Left cardiac atrium (tissue), 4 donors: ENCODE measurements around the gene VWA8. TPM values are rescaled to one million over a fixed set of nuclear protein-coding genes. Genes with fewer than 3 reads are reported as not detected.
"Not testable (repeated sequence)": the region's sequence is repeated elsewhere in the genome, so short reads cannot be mapped to it uniquely, and the experiment has no call there.

Experiments
- ATAC-seq, 2 donors: fragments of 200-7000 bp; cut with Tn5 transposase; one replicate each; pipeline ENCODE4 v1.9.1; 2020; ENCODE audit warnings: mild to moderate bottlenecking in 2 of 2, moderate library complexity in 2 of 2
- DNase-seq: peaks from one replicate; pipeline ENCODE4 v3.0.0-alpha.2; 2020
- intact Hi-C, 2 donors: fragments of 100-400 bp; cut with DNase I; formaldehyde crosslinking; loops; one replicate each; pipeline versions ENCODE4 v1.14.1 to v1.15.1; 2022 to 2023
- total RNA-seq, 2 donors: library from RNA; stranded (reverse); fragmentation: NEBNext Ultra II Directional; extraction: Animal tissue kit (Norgen Biotek cat#: 25700); gene quantifications; one replicate each; pipeline ENCODE4 v1.2.1, GENCODE V29; 2021
- donor health status: DM: no; HTN: yes; CAD: no.
- donor health status: DM: no; HTN: yes; CAD: no; lungs with severe emphysema.
- donor health status: DM: yes; HTN: yes; CAD: no.
- donor health status: Dilated cardiomyopathy.

The VWA8 gene
- total RNA-seq, 2 donors from 2014 or later: 28.2 to 29.9 TPM

DNA sequence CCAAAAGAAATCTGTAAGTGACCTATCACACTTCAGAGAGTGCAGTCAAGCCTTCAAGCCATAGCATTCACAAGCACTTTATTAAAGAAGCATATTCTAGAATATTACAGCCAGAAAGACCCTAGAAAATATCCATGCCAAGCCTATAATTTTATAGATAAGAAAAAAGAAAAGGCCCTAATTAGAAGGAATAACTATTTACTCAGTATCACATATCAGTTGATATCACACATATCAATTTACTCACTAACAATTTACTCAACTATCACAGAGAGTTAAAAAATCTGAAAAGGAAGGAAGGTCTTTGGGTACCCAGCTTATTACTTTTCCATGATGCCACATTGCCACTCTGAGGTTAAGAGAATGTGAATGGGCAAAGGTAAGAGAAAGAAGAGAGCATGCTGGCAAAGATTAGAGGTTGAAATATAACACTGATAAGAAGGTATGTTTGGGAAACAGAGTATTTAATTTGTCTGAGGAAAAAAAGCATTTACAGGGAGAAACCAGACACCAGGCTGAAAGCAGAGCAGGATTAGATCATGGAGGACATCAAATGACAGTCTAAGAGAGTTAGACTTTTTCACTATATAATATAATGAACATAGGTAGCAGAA is 186.2 kb downstream of the VWA8 start:
- ATAC-seq: no peak

DNA sequence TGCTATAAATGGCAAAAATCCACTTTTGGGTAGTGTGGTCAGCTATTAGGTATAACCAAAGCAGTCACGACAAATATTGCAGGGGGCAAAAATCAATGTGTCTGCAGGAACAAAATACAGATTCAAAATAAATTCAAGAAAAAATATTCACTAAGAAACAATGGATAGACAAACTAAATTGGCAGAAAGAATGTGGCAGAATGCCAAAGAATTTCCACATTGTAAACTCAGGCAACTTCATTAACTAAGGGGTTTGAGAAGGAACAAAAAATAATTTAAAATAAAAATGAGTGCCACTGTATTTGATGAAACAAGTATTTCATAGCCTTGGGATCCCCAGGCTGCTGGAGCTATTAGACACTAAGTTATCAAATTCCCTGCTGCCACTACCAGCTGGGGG is 193.1 kb downstream of the VWA8 start:
- no peak for DNase-seq
- intact Hi-C loops: no loop called here
- no peak for ATAC-seq

More for the DNA sequence above, 186.2 kb downstream of the VWA8 start:
- intact Hi-C loops: no loop called here
- no peak for DNase-seq

- no peak for ATAC-seq
- DNase-seq: no peak
- intact Hi-C loops: no loop called here
These were observed 194.5 kb downstream of the VWA8 start for GRCh38 chr13:41766439-41766838.

GRCh38 chr13:41765813-41766212 is 195.1 kb downstream of the VWA8 start:
- intact Hi-C loops: no loop called here
- DNase-seq: no peak
- ATAC-seq: no peak

- DNase-seq (no peak), ATAC-seq (no peak)
- intact Hi-C loops: no loop called here
These were observed 195.9 kb downstream of the VWA8 start for GRCh38 chr13:41765020-41765419.

DNA sequence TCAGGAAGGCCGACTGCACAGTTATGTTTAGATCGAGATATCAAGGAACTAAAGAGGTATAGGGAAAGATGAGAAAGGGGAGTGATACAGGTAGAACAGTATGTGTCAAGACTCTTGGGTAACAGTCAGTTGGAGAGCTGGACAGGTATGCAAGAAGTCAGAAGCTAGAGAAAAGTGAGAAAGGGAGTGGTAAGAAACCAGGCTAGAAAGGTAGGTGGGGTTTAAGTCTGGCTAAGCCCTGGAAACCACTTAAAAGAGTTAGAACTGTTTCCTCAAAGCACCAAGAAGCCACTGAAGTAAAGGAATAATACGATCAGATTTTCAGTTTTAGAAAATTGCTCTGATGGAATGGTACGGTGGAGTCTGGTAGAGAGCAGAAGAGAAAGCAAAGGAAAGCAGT is 196.4 kb downstream of the VWA8 start:
- intact Hi-C loops: no loop called here
- DNase-seq (no peak), ATAC-seq (no peak)

DNA sequence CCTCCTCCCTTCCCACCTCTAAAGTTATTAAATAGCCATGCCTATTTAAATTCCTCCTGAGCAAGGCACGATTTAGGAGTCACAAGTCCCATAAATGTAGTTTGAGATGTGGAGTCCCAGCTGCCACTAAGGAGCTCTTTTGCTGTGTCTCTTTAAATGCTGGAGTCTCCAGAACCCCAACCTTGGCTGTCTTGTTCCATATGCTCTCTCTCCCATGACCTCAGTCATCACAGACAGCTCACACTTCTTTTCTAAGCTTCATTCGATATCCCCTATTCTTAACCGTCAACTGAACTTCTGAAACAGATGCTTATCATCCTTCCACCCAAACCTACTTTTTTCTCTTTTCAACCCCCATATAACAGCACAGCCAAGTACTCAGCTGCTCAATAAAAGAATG is 197.1 kb downstream of the VWA8 start:
- DNase-seq: no peak
- intact Hi-C loops: no loop called here
- no peak for ATAC-seq

GRCh38 chr13:41762796-41763195 is 198.1 kb downstream of the VWA8 start:
- DNase-seq (no peak), ATAC-seq (no peak)
- intact Hi-C loops: no loop called here

GRCh38 chr13:41756198-41756880 is 204.6 kb downstream of the VWA8 start:
- DNase-seq: no peak
- intact Hi-C loops: no loop called here

GRCh38 chr13:41751734-41752445 is 209.0 kb downstream of the VWA8 start:
- intact Hi-C loops: no loop called here
- ATAC-seq (no peak), DNase-seq (no peak)

More at GRCh38 chr13:41756198-41756880, 204.6 kb downstream of the VWA8 start:
- no peak for ATAC-seq

GRCh38 chr13:41751277-41751676 is 209.6 kb downstream of the VWA8 start:
- intact Hi-C loops: no loop called here
- peak; percentile 97 to 99 for ATAC-seq

GRCh38 chr13:41746259-41746658 is 214.7 kb downstream of the VWA8 start:
- intact Hi-C loops: no loop called here
- ATAC-seq: no peak
- no peak for DNase-seq

More at GRCh38 chr13:41751277-41751676, 209.6 kb downstream of the VWA8 start:
- DNase-seq: peak; percentile 54

GRCh38 chr13:41745496-41745895 is 215.4 kb downstream of the VWA8 start:
- ATAC-seq, DNase-seq: not testable (repeated sequence)

GRCh38 chr13:41742917-41743552 is 217.9 kb downstream of the VWA8 start:
- DNase-seq: no peak
- intact Hi-C loops: no loop called here
- ATAC-seq: peak; percentile 57 to 67

More at GRCh38 chr13:41745496-41745895, 215.4 kb downstream of the VWA8 start:
- intact Hi-C loops: not testable (repeated sequence)

GRCh38 chr13:41740479-41740878 is 220.4 kb downstream of the VWA8 start:
- intact Hi-C loops: no loop called here
- DNase-seq (no peak), ATAC-seq (peak in 1 of 2 donors; percentile 64)

GRCh38 chr13:41722684-41723535 is 238.0 kb downstream of the VWA8 start:
- ATAC-seq (no peak), DNase-seq (no peak)
- intact Hi-C loops: no loop called here

DNA sequence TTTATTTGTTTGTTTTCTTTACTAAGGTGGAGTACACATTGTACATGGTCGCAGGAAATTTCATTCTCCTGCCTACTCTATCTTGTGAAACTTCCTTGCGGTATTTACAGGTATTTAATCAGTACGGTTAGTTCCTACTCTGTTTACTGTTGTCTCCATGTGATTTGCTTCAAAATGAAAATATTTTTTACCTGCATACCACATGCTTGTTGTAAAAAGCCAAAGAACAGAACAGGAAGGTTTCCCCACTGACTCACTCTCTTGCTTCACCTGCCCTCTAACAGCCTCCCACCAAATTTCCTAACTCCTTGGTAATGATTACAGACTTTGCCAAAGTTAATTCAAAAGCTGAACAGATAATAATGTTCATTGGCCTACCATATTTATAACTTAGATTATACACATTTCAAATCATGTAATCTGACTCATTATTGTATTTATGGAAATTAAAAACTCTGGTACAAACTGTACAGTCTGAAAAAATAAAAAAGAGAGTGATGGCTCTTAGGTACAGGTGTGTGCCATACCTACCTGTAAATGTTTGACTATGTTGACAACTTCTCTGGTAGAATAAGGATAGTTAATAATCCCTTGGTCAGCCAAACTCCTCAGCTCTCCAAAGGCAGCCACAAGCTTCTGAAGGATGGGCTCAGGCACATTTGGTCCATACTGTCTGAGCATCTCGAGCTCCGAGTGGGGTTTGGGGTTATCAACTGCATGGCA is 239.9 kb downstream of the VWA8 start:
- intact Hi-C loops: no loop called here

GRCh38 chr13:41716236-41716635 is 244.7 kb downstream of the VWA8 start:
- no peak for ATAC-seq
- intact Hi-C loops: no loop called here
- no peak for DNase-seq

More for the DNA sequence above, 239.9 kb downstream of the VWA8 start:
- DNase-seq (no peak), ATAC-seq (peak in 1 of 2 donors; percentile 60)
